Measurements from ENCODE around the gene NBEAL2. TPM values are rescaled to one million over a fixed set of nuclear protein-coding genes. Genes with fewer than 3 reads are reported as not detected.

NBEAL2 gene
- total RNA-seq, 1 donor from 2014 or later = 227 TPM

DNA sequence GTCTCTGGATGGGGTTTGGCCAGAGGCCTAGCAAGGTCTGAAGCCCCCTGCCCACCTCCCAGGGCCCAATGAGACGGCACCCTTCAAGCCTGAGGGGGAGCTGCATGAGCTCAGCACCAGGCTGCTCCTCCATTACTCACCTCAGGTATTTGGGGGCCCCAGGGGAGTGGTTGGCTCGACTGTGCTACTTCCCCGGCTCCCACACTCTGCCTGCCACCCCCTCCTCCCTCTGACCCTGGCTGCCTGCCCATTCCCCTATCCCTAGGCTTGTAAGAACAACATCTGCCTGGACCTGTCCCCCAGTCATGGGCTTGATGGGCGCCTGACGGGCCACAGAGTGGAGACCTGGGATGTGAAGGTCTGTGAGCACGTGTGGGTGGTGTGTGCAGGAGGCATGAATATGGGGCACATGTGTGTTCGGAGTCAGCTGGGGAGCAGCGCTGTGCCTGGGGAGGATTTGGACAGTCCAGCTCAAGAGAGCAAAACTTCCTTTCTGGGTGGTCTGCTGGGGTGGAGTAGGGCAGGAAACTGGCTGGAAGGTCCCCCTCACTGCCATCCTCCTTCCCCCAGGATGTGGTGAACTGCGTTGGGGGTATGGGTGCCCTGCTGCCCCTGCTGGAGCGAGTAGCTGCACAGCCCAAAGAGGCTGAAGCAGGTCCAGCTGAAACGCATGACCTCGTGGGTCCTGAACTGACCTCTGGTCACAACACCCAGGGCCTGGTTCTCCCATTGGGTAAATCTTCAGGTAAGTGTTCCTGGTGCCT is 17.4 kb downstream of the NBEAL2 start:
- H3K4me1 ChIP-seq = peaks cover 10% of the 10 kb centered on the region
- no peak for DNase-seq (ENCODE audit: extremely low spot score in 2 of 2)
- H3K36me3 ChIP-seq = peaks cover 0 to 44% of the 10 kb centered on the region in 2 donors
- no peaks in the 10 kb centered on the region for H3K27me3 ChIP-seq
- TF ChIP-seq POLR2A (IDR thresholded peaks at IDR 0.05) = no peak
- TF ChIP-seq, protein P1, sequence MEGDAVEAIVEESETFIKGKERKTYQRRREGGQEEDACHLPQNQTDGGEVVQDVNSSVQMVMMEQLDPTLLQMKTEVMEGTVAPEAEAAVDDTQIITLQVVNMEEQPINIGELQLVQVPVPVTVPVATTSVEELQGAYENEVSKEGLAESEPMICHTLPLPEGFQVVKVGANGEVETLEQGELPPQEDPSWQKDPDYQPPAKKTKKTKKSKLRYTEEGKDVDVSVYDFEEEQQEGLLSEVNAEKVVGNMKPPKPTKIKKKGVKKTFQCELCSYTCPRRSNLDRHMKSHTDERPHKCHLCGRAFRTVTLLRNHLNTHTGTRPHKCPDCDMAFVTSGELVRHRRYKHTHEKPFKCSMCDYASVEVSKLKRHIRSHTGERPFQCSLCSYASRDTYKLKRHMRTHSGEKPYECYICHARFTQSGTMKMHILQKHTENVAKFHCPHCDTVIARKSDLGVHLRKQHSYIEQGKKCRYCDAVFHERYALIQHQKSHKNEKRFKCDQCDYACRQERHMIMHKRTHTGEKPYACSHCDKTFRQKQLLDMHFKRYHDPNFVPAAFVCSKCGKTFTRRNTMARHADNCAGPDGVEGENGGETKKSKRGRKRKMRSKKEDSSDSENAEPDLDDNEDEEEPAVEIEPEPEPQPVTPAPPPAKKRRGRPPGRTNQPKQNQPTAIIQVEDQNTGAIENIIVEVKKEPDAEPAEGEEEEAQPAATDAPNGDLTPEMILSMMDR (IDR thresholded peaks at IDR 0.05) = no peak
- TF ChIP-seq POLR2AphosphoS5 (IDR thresholded peaks at IDR 0.05; ENCODE audit: insufficient read depth in 1 of 2, low read depth in 1 of 2) = no peak
- H3K9me3 ChIP-seq = no peaks in the 10 kb centered on the region
- intact Hi-C loops (cut with DNase I) = loop anchor here (10.0 kb wide), 1 partner anchor 292 kb away; the partner anchor contains the start of gene TMIE
- H3K4me3 ChIP-seq = no peak overlapping the region
- H3K27ac ChIP-seq = no peak overlapping the region

DNA sequence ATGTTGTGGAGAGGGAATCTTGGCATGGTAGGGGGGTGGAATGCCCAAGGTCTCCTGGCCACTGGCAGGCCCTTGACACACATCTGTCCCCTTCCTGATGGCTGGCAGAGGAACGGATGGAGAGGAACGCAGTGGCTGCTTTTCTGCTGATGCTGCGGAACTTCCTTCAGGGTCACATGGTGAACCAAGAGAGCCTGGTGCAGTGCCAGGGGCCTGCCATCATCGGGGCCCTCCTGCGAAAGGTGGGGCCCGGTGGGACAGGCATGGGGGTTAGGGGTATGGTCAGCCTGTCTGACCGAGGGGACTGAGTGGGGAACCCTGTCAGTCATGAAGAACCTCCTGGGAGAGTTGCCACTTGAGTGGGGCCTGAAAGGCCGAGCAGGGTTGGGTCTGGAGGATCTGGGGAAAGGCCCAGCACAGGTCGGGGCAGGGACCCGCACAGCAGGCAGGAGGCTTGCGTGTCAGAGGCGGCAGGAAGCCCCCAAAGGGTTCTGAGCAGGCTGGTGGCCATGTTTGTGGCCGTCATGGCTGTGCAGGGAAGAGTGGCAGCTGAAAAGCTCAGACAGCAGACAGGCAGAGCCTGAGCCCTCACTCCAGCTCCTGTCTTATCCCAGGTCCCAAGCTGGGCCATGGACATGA is 18.1 kb downstream of the NBEAL2 start:
- no peak overlapping the region for H3K4me3 ChIP-seq
- no peaks in the 10 kb centered on the region for H3K9me3 ChIP-seq
- intact Hi-C loops (cut with DNase I) = loop anchor here (10.0 kb wide), 1 partner anchor 293 kb away; the partner anchor contains the start of gene TMIE
- TF ChIP-seq POLR2A (IDR thresholded peaks at IDR 0.05) (no peak), POLR2AphosphoS5 (IDR thresholded peaks at IDR 0.05; ENCODE audit: insufficient read depth in 1 of 2, low read depth in 1 of 2) (no peak)
- TF ChIP-seq, protein P1 (IDR thresholded peaks at IDR 0.05) = no peak
- DNase-seq (ENCODE audit: extremely low spot score in 2 of 2) = no peak
- peaks cover 10% of the 10 kb centered on the region for H3K4me1 ChIP-seq
- peaks cover 0 to 51% of the 10 kb centered on the region in 2 donors for H3K36me3 ChIP-seq
- no peaks in the 10 kb centered on the region for H3K27me3 ChIP-seq
- H3K27ac ChIP-seq = no peak overlapping the region

DNA sequence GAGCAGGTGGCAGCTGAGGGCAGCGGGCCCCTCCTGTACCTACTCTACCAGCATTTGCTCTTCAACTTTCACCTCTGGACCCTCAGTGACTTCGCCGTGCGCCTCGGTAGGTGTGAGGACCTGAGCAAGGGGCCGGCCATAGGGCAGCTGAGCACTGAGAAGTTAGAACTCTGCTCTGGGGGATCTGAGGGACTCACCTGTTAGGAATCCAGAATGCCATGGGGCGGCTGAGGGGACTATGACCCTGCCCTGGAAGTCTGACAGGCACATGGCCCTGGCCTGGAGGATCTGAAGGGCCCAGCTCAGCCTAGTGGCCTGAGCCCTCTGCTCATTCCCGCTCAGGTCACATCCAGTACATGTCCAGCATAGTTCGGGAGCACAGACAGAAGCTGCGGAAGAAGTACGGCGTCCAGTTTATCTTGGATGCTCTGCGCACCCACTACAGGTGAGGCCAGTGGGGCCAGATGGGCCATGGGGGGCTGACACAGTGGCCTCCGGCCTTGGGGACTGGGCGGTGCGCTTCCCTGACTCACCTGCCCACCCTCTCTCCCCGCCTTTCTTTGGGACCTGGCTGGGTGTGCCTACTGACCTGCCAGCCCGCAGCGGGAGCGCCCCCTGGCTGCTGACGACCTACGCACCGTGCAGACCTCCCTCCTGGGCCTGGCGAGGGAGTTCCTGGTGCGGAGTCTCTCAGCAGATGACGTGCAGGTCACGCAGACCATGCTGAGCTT is 18.8 kb downstream of the NBEAL2 start:
- no peak overlapping the region for H3K27ac ChIP-seq
- no peak overlapping the region for H3K4me3 ChIP-seq
- no peaks in the 10 kb centered on the region for H3K9me3 ChIP-seq
- H3K4me1 ChIP-seq = peaks cover 10% of the 10 kb centered on the region
- peaks cover 0 to 56% of the 10 kb centered on the region in 2 donors for H3K36me3 ChIP-seq
- intact Hi-C loops (cut with DNase I) = loop anchor here (10.0 kb wide), 1 partner anchor 293 kb away; the partner anchor contains the start of gene TMIE
- H3K27me3 ChIP-seq = no peaks in the 10 kb centered on the region
- DNase-seq (ENCODE audit: extremely low spot score in 2 of 2) = no peak
- no peak for TF ChIP-seq POLR2A (IDR thresholded peaks at IDR 0.05)
- TF ChIP-seq, protein P1 (IDR thresholded peaks at IDR 0.05) = peak; percentile 53 to 78 (median 54)

DNA sequence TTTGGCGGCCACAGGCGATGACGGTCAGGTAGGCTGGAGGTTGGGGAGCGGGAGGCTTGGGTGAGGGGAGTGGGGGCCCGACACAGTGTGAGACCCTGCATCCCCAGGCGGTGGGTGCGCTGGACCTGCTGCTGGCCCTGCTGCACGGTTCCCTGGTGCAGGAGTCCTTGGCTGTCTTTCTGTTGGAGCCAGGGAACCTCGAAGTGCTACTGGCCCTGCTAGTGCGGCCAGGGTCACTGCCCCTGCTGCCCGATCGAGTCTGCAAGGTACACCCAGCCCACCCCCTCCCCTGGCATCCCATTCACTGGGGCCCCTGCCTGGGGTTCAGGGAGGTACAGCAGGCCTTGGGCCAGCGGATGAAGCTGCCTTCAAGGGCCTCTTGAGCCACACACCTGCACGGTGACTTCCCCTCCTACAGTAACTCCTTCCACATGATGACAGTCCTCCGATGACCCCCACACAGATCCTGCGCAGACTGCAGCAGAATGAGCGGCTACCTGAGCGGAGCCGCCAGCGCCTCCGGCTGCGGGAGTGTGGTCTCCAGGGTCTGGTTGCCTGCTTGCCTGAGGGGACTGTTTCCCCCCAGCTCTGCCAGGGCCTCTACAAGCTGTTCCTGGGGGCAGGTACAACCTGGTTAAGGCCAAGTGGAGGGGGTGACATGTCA is 19.5 kb downstream of the NBEAL2 start:
- peaks cover 10% of the 10 kb centered on the region for H3K4me1 ChIP-seq
- no peaks in the 10 kb centered on the region for H3K9me3 ChIP-seq
- H3K27ac ChIP-seq = no peak overlapping the region
- intact Hi-C loops (cut with DNase I) = loop anchor here (10.0 kb wide), 1 partner anchor 294 kb away; the partner anchor contains the start of gene TMIE
- peaks cover 0 to 56% of the 10 kb centered on the region in 2 donors for H3K36me3 ChIP-seq
- H3K4me3 ChIP-seq = no peak overlapping the region
- TF ChIP-seq, protein P1 (IDR thresholded peaks at IDR 0.05) = no peak
- TF ChIP-seq POLR2A (IDR thresholded peaks at IDR 0.05) = no peak
- TF ChIP-seq POLR2AphosphoS5 (IDR thresholded peaks at IDR 0.05; ENCODE audit: insufficient read depth in 1 of 2, low read depth in 1 of 2) = no peak
- H3K27me3 ChIP-seq = no peaks in the 10 kb centered on the region
- DNase-seq (ENCODE audit: extremely low spot score in 2 of 2) = no peak
